AG04450 (cell line): ENCODE data around the gene NPTX2. TPM values are rescaled to one million over a fixed set of nuclear protein-coding genes. Genes with fewer than 3 reads are reported as not detected.

Source experiments
- CTCF ChIA-PET: fragments of 300-600, 350-600 bp; formaldehyde crosslinking; extraction: SDS; loops from one replicate; lab custom pipeline; 2022; ENCODE audit warnings: antibody characterized with exemption, inconsistent platforms; lab: Charles Lee
- POLR2A ChIA-PET: fragments of 350-600 bp; formaldehyde crosslinking; extraction: SDS; loops from one replicate; lab custom pipeline; 2021; ENCODE audit warnings: antibody characterized with exemption, inconsistent platforms; lab: Yijun Ruan, JAX
- DNase-seq: peaks from one replicate; pipeline ENCODE4 v3.0.0-alpha.2; 2011; ENCODE audit warnings: low read depth, low spot score
- H3K27ac ChIP-seq: one replicate; pipeline ENCODE4 v1.5.1; 2012; ENCODE audit warnings: low read depth, low read length, control low read depth
- H3K27me3 ChIP-seq: one replicate; pipeline ENCODE4 v1.6.0; 2012; ENCODE audit warnings: low read length; ENCODE audit not compliant: control insufficient read depth, insufficient read depth
- H3K4me3 ChIP-seq: 2 replicates; pipeline ENCODE4 v1.5.1; 2011; ENCODE audit warnings: mild to moderate bottlenecking, low read depth, low read length, control low read depth
- H3K9me3 ChIP-seq: 2 replicates; pipeline ENCODE4 v1.5.1; 2012; ENCODE audit warnings: low read length; ENCODE audit not compliant: control insufficient read depth, insufficient read depth
- CTCF ChIP-seq: IDR thresholded peaks from 2 replicates; pipeline ENCODE4 v1.5.1; 2011; ENCODE audit warnings: low read depth, low read length, control low read depth, inconsistent platforms
- polyA plus RNA-seq: library from polyadenylated mRNA; depleted of rRNA; stranded (reverse); fragments of >200 nt; gene quantifications from 2 replicates; pipeline ENCODE4 v1.2.3, GENCODE V29; 2011

The NPTX2 gene
- polyA plus RNA-seq, 1 experiment = 0.02 TPM

DNA sequence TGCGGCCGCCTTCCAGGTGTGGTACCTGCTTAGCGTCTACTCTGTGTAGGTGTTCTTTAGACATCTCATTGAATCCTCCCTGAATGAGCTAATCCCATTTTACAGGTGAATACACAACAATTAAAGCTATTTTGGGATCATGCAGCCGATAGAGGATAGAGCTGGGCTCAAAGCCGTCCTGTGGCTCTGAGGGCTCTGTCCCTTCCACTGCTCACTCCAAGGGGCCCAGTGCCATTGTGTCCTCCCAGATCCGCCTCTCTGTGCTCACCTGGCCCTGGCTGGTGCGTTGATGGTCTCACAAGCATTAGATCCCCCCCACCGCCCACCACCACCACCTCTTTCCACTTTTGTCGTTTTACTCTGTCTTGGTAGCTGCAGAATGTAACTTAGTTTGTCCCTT, 13.1 kb downstream of the NPTX2 start:
- CTCF ChIA-PET = no interaction called here
- no peak for DNase-seq
- H3K4me3 ChIP-seq = no peak overlapping the region
- no peak for TF ChIP-seq CTCF
- POLR2A ChIA-PET = no interaction called here
- H3K9me3 ChIP-seq = peaks cover 44% of the 10 kb centered on the region
- H3K27me3 ChIP-seq = no peaks in the 10 kb centered on the region
- no peak overlapping the region for H3K27ac ChIP-seq

DNA sequence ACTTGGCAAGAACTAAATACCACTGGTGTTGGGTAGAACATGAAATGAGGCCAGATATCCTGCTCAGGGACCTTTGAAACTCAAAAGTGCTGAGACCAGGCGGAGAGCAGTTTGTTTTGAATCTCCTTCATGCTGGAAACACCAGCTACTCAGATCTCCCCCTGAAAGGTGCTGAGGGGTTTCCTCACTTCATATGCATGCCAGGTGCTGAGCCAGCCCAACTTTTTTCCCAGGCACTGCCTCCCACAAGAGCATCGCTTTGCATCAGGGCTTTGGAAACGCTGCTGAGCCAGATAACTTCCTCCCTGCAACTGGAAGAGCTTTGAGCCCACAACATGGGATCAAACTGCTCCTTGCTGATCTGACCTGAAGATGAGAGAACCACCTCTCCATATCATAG, 13.7 kb downstream of the NPTX2 start:
- Histone ChIP-seq H3K4me3 (no peak overlapping the region), H3K9me3 (peaks cover 40% of the 10 kb centered on the region), H3K27ac (no peak overlapping the region), H3K27me3 (no peaks in the 10 kb centered on the region)
- no peak for DNase-seq
- ChIA-PET POLR2A (no interaction called here), CTCF (no interaction called here)
- no peak for TF ChIP-seq CTCF

DNA sequence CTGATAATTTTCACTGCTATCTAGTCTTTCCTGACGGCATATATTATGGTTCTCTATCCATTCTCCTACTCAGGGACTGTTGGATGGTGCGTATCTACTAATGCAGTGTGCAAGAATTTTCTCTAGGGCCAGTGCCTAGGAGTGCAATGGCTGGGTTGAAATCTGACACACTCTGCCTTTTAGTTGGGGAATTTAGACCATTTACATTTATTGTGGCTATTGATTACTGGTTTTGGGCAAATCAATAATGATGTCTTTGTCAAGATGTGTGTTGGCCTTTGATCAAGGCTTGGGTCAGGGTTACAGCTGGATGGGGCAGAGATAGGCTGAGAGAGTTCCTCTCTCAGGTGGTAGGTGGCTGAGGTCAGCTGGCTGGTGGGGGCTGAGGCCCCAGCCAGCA, 21.8 kb downstream of the NPTX2 start:
- Histone ChIP-seq H3K27me3 (no peaks in the 10 kb centered on the region), H3K27ac (no peak overlapping the region), H3K4me3 (no peak overlapping the region), H3K9me3 (peaks cover 39% of the 10 kb centered on the region)
- no peak for DNase-seq
- POLR2A ChIA-PET = no interaction called here
- TF ChIP-seq CTCF = no peak
- CTCF ChIA-PET = no interaction called here

DNA sequence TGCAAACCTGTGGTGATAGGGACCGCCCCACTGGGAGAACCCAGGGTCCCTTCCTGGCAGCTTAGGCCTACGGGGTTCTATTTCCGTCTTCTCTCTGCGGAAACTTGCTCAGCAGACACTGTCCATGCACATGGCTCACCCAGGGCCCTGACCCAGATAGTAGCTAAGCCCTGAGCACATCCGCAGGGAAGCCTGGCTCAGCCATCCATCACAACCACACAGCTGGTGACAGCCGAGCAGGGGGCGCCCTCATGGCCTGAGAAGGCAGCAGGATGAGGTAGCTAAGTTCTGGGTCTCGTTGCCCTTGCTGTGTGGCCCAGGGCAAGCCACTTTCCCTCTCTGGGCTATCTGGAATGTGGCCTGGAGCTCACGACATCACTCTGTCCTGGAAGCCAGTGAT, 23.3 kb downstream of the NPTX2 start:
- Histone ChIP-seq H3K4me3 (no peak overlapping the region), H3K27me3 (no peaks in the 10 kb centered on the region), H3K9me3 (peaks cover 50% of the 10 kb centered on the region), H3K27ac (no peak overlapping the region)
- no peak for DNase-seq
- POLR2A ChIA-PET = no interaction called here
- CTCF ChIA-PET = no interaction called here
- no peak for TF ChIP-seq CTCF

GRCh38 chr7:98641646-98642500, 24.8 kb downstream of the NPTX2 start:
- H3K4me3 ChIP-seq = no peak overlapping the region
- CTCF ChIA-PET = no interaction called here
- DNase-seq = no peak
- H3K27me3 ChIP-seq = no peaks in the 10 kb centered on the region
- no peak for TF ChIP-seq CTCF
- POLR2A ChIA-PET = no interaction called here
- peaks cover 57% of the 10 kb centered on the region for H3K9me3 ChIP-seq
- no peak overlapping the region for H3K27ac ChIP-seq
